HG03565 (cell line): Measurements from ENCODE around the gene RPS4Y1.
"Not testable (repeated sequence)": the region's sequence is repeated elsewhere in the genome, so short reads cannot be mapped to it uniquely, and the experiment has no call there.

Source experiments
- ATAC-seq: cut with Tn5 transposase; IDR thresholded peaks from one replicate; pipeline ENCODE4 v1.9.1; 2021; ENCODE audit warnings: mild to moderate bottlenecking, moderate library complexity; ENCODE audit not compliant: unreplicated experiment

Gene RPS4Y1

GRCh38 chrY:2841471-2841893 is at the start of gene RPS4Y1:
Gene RPS4Y1 (plus strand): TSS chrY:2841602. CDS start chrY:2841625, 23 bp downstream.
- peak; percentile 81 for ATAC-seq

GRCh38 chrY:2796977-2797523 is 44.4 kb upstream of the RPS4Y1 start:
- no peak for ATAC-seq

- ATAC-seq: no peak
Observed at GRCh38 chrY:2797991-2798390, 43.4 kb upstream of the RPS4Y1 start.

GRCh38 chrY:2800246-2800645 is 41.2 kb upstream of the RPS4Y1 start:
- ATAC-seq: no peak

- not testable (repeated sequence) for ATAC-seq
Observed at GRCh38 chrY:2817146-2817896, 24.1 kb upstream of the RPS4Y1 start.

- no peak for ATAC-seq
Observed at GRCh38 chrY:2824471-2824870, 16.9 kb upstream of the RPS4Y1 start.

- ATAC-seq: no peak
Observed at GRCh38 chrY:2828497-2828896, 12.9 kb upstream of the RPS4Y1 start.

- ATAC-seq: no peak
Observed at GRCh38 chrY:2835230-2835629, 6.2 kb upstream of the RPS4Y1 start.

GRCh38 chrY:2837078-2837477 is 4.3 kb upstream of the RPS4Y1 start:
- no peak for ATAC-seq

GRCh38 chrY:2837932-2838331 is 3.5 kb upstream of the RPS4Y1 start:
- ATAC-seq: no peak

- no peak for ATAC-seq
Observed at GRCh38 chrY:2846791-2847190, 5.4 kb downstream of the RPS4Y1 start.

GRCh38 chrY:2848384-2848783 is 7.0 kb downstream of the RPS4Y1 start:
- no peak for ATAC-seq

- ATAC-seq: no peak
Observed at GRCh38 chrY:2849368-2849767, 8.0 kb downstream of the RPS4Y1 start.

GRCh38 chrY:2854145-2854774 is 12.9 kb downstream of the RPS4Y1 start:
- no peak for ATAC-seq

GRCh38 chrY:2857068-2857467 is 15.7 kb downstream of the RPS4Y1 start:
- no peak for ATAC-seq

- no peak for ATAC-seq
Observed at GRCh38 chrY:2857686-2858085, 16.3 kb downstream of the RPS4Y1 start.

- ATAC-seq: no peak
Observed at GRCh38 chrY:2859782-2860181, 18.4 kb downstream of the RPS4Y1 start.

GRCh38 chrY:2860511-2860910 is 19.1 kb downstream of the RPS4Y1 start:
- no peak for ATAC-seq

GRCh38 chrY:2866581-2866980 is 25.2 kb downstream of the RPS4Y1 start:
- no peak for ATAC-seq

- no peak for ATAC-seq
Observed at GRCh38 chrY:2867469-2867868, 26.1 kb downstream of the RPS4Y1 start.

- no peak for ATAC-seq
Observed at GRCh38 chrY:2868035-2868607, 26.7 kb downstream of the RPS4Y1 start.

GRCh38 chrY:2872234-2872633 is 30.8 kb downstream of the RPS4Y1 start:
- not testable (repeated sequence) for ATAC-seq
